ENCODE measurements around the gene COLQ.

- TF ChIP-seq CTCF (IDR thresholded peaks at IDR 0.05) (no peak), POLR2A (IDR thresholded peaks at IDR 0.05) (no peak)
Observed at GRCh38 chr3:15426579-15427118, 94.9 kb downstream of the COLQ start.

Measured in body of pancreas (tissue), 4 donors.